GM11168 (cell line): ENCODE data around the gene CELA2A.
"Not testable (repeated sequence)": the region's sequence is repeated elsewhere in the genome, so short reads cannot be mapped to it uniquely, and the experiment has no call there.

ENCODE experiments used
- in situ Hi-C: fragments of 300-500 bp; cut with MboI; formaldehyde crosslinking; loops from one replicate; pipeline ENCODE4 v1.12.0; 2022; ENCODE audit warnings: low sequenced_read_pairs; ENCODE audit not compliant: unreplicated experiment

Gene CELA2A

DNA sequence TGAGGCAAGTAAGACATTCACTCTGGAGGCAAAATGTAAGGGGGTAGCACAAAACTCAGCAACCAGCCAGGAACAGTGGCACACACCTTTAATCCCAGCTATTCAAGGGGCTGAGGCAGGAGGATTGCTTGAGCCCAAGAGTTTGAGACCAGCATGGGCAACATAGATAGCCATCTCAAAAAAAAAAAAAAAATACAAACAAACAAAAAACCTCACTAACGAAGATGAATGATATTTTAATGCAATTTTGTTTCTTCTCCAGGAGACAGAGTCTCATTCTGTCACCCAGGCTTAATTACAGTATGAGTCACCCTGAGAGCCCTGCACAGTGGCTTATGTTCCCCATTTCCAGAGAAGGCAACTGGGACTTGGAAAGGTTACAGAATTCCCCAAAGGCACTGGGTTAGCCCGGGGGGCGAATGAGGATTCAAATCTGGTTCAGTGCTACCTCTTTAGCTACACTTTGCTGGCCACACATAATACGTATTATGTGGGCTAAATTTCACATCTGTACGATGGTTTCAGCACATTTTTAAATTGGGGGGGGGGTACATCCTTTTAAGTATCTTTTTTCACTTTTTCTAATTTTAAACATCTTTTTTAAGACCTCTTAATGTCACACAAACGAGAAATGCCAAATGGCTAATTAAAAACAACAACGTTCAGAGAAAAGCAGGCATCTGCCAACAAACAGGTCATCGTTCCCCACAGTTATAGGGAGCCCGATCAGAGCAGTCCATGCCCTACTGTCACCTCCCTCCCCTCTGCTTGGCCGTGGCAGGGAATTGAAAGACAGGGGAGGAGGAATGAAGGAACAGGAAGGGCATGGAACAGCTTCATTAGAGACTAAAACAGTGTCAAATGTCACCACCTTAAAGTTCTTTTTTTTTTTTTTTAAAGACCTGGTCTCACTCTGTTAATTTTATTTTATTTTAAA is 3.5 kb downstream of the CELA2A start:
- in situ Hi-C loops: no loop called here

DNA sequence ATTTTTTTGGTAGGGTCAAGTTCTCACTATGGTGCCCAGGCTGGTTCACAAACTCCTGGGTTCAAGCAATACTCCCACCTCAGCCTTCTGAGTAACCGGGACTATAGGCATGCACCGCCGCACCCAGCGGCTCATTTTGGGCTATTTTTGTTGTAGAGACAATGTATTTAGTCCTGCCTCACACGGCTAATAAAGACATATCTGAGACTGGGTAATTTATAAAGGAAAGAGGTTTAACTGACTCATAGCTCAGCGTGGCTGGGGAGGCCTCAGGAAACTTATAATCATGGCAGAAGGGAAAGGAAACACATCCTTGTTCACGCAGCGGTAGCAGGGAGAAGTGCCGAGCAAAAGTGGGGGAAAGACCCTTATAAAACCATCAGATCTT is 4.2 kb downstream of the CELA2A start:
- in situ Hi-C loops: no loop called here

DNA sequence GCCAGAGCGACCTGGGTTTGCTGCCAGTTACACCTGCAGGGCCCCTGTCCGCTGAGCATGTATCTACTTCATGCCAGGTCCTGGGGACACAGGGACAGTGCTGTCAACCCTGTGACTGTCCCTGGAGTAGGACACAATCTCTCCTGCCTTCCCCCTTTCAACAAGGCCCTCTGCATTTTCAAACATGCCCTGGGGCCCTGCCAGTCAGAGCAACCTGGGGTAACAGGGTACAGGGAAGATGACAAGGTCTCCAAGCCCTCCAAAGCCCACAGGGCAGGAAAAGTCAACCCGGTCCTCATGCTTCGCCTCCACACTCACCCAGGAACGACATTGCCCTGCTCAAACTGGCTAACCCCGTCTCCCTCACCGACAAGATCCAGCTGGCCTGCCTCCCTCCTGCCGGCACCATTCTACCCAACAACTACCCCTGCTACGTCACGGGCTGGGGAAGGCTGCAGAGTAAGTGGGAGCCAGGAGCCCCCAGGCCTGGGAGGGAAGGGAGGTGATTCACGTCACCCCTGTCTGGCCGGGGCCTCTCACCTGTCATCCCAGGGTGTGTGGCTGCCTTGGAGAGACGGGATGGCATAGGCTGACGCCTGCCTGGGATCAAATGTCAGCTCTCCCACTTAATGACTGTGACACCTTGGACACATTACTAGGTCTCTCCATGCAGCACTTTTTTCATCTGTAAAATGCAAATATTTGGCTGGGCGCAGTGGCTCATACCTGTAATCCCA is 6.7 kb downstream of the CELA2A start:
- in situ Hi-C loops: not testable (repeated sequence)

DNA sequence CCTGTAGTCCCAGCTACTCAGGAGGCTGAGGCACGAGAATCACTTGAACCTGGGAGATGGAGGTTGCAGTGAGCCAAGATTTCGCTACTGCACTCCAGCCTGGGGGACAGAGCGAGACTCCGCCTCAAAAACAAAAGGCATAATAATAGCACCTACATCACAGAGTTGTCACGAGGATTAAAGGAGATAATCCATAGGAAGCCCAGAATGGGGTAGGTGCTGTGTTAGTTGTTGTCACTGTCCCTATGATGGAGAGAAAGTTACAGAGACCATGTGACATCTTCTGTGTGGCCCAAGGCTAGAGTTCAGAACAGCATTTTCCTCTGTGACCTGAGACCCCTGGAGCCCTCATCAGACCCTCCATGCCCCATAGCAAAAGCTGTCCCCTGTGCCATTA is 7.4 kb downstream of the CELA2A start:
- in situ Hi-C loops: not testable (repeated sequence)

DNA sequence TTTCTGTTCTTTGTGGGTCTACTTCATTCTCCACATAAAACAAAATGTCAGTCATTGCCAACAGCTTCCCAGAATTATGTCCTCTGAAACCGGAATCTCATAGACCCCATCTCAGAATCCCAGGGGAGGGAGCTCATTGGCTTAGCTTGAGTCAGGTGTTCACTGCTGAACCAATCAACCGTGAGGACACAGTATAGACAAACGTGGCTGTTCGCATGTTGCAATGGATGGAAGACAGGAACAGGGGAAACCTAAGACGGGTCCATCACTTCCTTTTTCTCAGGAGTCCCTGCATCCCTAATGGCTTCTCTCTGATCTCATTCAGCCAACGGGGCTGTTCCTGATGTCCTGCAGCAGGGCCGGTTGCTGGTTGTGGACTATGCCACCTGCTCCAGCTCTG is 9.1 kb downstream of the CELA2A start:
- in situ Hi-C loops: no loop called here

DNA sequence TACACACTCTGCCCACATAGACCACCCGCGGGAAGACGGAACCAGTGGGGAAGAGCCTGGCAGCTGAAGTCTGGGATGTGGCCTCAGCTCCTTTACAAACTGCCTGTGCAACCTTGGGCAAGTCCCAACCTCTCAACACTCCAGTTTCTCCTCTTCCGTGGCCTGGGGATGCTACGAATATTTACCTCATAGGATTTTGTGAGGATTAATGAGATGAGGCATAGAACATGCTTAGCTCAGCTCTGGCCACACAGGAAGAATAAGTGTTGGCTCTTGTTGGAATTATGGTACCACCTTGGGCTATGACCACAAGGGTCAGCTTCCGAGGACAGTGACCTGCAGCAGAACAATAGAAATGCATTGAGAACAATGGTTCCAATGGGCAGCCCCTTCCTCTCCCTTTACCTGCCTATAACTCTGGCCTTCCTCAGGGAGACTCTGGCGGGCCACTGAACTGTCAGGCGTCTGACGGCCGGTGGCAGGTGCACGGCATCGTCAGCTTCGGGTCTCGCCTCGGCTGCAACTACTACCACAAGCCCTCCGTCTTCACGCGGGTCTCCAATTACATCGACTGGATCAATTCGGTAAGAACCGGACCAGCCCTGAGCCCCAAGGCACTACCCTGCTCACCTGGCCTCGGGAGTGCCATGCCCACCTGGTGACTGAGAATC is 10.6 kb downstream of the CELA2A start:
- in situ Hi-C loops: not testable (repeated sequence)

DNA sequence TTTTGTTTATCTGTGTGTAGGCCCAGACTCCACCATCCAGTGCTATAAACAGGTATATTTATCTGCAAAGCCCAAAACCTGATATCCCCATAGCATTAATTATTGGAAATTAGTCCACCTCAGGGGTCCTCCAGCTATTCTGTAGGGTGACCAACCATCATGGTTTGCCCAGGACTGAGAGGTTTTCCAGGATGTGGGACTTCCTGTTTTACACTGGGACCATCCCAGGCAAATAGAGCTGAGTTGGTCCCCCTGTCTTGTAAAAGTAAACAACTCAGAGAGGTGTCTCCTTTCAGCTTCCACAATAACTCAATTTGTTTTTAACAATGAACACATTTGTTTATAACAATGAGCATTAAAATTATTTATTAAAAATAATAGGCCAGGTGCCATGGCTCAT is 11.6 kb downstream of the CELA2A start:
- in situ Hi-C loops: no loop called here

DNA sequence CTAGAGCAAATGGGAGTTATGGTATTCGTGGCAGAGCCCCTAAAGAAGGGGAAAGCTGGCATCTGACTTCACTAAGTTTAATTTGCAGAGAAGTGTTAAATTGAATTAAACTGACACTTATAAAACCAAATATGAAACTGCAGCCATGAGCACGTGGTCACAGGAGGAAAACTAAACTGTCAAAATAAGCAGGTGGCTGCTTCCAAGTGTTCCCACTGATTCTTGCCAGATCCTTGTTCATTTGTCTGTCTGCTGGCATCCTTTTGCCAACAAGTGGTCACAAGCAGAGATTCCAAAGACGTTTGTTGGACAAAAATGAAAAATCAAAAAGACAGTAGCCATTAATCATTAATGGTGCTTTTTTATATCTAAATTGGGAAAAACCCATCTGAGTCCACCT is 12.8 kb downstream of the CELA2A start:
- in situ Hi-C loops: no loop called here

DNA sequence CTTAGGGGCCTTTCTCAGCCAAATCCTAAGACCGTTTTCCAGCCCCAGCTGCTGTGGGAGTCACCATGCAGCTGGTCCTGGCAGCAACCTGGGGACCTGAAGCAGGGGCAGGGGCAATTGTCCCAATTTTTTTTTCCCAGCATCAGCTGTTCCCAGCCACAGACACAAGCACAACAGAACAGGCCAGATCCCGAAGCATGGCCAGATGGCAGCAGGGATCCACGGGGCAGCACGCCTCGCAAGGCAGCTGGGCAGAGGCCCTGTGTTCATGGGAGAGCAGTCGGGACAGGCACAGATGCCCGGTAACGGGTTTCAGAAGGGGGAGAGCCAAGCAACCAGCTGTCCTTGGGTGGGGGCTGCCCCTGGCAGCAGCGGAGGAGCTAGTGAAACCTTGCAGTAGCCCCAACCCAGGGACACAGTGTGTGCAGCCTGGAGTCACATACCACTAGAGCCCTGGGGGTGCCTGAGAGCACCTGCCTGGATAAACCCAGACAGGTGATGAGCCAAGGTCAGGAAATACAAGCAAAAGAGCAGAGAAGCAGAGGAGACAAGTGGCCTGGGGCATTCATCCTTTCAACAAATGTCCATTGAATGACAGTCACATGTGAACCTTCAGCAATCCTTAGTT is 13.4 kb downstream of the CELA2A start:
- in situ Hi-C loops: not testable (repeated sequence)

DNA sequence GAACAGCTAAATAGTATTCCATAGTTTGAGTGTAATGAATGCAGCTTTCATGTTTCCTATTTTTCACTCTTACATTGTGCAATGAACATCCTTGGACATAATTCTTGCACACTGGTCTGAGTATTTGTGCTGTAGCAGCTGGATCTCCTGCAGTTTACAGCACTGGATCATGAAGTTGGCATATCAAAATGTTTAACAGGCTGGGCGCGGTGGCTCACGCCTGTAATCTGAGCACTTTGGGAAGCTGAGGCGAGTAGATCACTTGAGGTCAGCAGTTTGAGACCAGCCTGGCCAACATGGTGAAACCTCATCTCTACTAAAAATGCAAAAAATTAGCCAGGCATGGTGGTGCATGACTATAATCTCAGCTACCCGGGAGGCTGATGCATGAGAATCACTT is 14.5 kb downstream of the CELA2A start:
- in situ Hi-C loops: not testable (repeated sequence)

DNA sequence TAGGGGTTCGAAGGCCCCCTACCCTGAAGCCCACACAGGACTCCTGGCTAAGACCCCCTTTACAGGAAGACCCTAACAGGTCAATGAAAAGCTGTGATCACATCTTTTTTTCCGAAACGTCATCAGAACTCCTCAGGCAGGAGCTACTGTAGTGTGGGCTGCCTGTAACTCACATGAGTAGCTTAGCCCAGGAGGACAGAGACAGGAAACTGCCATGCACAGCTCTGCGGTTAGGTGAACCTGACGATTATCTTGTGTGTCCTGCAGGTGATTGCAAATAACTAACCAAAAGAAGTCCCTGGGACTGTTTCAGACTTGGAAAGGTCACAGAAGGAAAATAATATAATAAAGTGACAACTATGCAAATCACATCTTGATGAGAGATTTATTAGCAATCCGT is 15.2 kb downstream of the CELA2A start:
- in situ Hi-C loops: not testable (repeated sequence)

DNA sequence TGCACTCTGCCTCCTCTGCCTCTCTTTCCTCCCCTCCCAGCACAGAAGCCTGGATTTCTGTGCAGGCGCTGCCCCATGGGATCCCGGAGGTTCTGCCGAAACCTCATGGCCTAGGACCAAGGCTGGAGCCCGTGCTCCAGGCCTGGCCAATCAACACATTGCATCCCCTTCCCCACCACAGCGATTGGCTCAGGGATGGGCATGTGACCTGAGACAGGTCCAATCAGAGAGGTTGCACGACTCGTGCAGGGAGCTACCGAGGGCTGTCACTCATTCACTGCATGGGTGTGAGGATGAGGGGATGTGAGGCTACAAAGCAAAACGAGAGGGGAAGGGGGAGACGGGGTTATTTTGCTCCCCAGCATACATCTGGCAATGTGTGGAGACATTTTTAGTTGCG is 16.1 kb downstream of the CELA2A start:
- in situ Hi-C loops: no loop called here

DNA sequence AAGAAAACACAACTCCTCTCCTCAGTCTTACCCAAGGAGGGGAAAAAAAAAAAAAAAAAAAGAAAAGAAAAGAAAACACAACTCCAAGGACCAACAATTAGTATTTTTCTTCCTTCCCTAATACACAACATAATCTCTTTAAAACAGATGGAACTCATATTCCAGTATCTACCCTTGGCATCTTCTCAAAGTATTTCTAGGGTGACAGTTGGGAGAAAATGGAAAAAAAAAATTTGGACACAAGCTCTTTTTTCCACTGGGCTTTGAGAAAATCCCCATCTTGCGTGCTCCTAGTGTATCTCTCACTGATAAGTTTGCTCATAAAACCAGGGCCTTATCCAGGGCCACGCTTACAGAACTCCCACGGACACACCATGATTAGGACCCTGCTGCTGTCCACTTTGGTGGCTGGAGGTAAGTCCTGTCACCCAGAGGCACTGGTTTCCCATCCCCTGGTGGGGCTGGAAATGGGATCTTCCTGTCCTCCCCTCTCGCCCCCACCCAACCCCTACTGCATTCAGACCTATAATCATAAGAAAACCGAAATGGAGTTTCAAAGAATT is 19.3 kb downstream of the CELA2A start, which contains the start of gene CELA2B:
Gene CELA2B, plus strand, starts transcription at position 353 of the 563 bp plus-strand sequence. Its CDS starts 22 bp downstream, at position 375.
- in situ Hi-C loops: no loop called here

DNA sequence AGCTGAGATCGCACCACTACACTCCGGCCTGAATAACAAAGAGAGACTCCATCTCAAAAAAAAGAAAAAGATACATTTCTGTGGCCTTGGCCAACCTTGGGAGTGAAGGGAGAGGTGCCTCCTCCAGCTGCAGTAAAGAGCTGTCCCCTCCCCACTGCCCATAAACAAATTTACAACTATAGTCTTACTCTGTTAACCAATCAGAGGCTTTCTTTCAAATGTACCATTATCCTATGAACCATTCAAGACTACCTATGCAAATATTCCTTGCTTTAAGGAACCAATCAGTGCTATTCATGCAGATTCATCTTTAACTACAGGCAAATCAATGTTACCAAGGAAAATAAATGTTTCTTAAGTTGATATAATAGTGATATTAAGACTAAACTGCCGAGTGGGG is 20.4 kb downstream of the CELA2A start:
- in situ Hi-C loops: no loop called here

DNA sequence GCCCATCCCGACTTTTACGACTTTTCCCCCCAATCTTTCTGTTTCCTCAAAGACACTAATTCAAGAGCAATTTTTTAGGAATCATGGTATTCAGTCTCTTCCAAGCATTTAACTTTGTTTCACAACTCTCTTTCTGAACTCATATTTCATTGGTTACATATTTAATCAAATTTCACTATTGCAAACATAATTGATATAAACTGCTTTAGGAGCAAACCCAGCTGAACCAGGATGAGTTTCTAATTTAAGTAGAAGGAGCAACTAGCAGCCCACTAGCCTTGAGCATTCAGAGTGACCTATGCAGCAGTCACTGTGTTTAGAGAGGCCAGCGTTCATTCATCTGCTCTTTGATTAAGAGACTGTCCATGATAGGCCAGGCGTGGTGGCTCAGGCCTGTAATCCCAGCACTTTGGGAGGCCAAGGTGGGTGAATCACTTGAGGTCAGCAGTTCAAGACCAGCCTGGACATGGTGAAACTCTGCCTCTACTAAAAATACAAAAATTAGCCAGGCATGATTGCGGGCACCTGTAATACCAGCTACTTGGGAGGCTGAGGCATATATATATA is 21.2 kb downstream of the CELA2A start:
- in situ Hi-C loops: no loop called here

DNA sequence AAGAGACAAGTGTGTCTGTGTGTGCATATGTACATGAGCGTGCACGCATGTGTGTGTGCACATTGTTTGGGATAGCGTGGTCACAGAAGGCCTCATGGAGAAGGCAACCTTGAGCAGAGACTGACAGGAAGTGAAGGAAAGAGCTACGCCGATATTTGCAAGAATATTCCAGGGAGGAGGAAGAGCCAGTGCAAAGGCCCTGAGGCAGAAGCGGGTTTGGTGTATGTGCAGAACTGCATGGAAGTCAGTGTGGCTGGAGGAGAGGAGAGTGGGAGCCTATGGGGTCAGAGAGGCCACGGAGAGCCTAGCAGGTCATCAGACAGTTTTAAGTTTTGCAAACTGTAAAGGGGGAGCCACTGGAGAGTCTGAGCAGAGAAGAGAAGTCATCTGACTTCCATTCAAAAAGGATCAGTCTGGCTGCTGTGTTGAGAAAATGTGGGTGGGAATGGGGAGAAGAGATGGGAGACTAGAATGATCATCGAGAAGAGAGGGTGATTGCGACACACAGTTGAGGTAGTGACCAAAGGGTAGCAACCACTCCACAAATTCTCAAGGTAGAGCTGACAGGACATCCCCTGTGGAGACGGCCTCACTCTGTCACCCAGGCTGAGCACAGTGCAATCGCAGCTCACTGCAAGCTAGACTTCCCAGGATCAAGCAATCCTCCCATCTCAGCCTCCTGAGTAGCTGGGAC is 23.3 kb downstream of the CELA2A start:
- in situ Hi-C loops: no loop called here

DNA sequence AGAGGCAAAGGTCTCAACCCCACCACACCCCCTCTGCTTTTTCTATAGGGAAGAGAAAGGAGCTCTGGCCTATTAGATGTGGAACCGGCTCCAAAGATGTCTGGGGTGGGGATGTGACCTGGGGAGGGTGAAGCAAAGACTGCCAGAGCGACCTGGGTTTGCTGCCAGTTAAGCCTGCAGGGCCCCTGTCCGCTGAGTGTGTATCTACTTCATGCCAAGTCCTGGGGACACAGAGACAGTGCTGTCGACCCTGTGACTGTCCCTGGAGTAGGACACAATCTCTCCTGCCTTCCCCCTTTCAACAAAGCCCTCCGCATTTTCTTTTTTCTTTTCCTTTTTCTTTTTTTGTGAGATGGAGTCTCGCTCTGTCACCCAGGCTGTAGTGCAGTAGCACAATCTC is 25.9 kb downstream of the CELA2A start:
- in situ Hi-C loops: not testable (repeated sequence)

DNA sequence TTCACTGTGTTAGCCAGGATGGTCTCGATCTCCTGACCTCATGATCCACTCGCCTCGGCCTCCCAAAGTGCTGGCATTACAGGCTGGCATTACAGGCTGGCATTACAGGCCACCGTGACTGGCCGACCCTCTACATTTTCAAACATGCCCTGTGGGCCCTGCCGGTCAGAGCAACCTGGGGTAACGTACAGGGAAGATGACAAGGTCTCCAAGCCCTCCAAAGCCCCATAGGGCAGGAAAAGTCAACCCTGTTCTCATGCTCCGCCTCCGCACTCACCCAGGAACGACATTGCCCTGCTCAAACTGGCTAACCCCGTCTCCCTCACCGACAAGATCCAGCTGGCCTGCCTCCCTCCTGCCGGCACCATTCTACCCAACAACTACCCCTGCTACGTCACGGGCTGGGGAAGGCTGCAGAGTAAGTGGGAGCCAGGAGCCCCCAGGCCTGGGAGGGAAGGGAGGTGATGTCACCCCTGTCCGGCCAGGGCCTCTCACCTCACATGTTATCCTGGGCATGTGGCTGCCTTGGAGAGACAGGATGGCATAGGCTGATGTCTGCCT is 26.5 kb downstream of the CELA2A start:
- in situ Hi-C loops: not testable (repeated sequence)

DNA sequence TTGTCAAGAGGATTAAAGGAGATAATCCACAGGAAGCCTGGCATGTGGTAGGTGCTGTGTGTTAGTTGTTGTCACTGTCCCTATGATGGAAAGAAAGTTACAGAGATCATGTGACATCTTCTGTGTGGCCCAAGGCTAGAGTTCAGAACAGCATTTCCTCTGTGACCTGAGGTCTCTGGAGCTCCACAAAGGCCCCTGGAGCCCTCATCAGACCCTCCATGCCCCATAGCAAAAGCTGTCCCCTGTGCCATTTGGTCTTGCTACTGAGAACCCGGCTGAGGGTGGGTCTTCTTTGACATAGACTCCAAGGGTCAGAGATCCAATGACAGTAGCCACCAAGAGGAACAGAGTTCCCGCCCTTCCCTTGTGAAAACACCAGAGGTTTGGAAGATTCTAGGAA is 27.4 kb downstream of the CELA2A start:
- in situ Hi-C loops: no loop called here
